Endothelial cell of umbilical vein (primary cell): ENCODE measurements around the gene MPG. TPM values are rescaled to one million over a fixed set of nuclear protein-coding genes. Genes with fewer than 3 reads are reported as not detected.
A peak's percentile ranks its signal among the peaks of the same experiment; 100 is the strongest.

Experiments
- BruUV-seq: library from RNA; stranded (reverse); fragments of 400-500 nt; replicated peaks from 2 replicates; lab custom pipeline; 2021; lab: Mats Ljungman, UMichigan
- CTCF ChIA-PET: fragments of 300-600, 350-600 bp; sonication (Branson Sonifier 250); formaldehyde crosslinking; loops from one replicate; lab custom pipeline; 2021; ENCODE audit warnings: antibody characterized with exemption, inconsistent platforms; lab: Charles Lee
- POLR2A ChIA-PET: fragments of 300-600, 350-600 bp; sonication (Branson Sonifier 250); formaldehyde crosslinking; loops from one replicate; lab custom pipeline; 2021; ENCODE audit warnings: antibody characterized with exemption, inconsistent platforms; lab: Charles Lee
- DNase-seq: peaks from one replicate; pipeline ENCODE4 v3.0.0-alpha.2; 2011; ENCODE audit warnings: low read depth, low spot score
- FAIRE-seq: peaks from 2 replicates; lab custom pipeline; 2011; peaks lifted over from hg19 to GRCh38; lab: Jason Lieb, UNC
- H2AFZ ChIP-seq: 2 replicates; pipeline ENCODE4 v1.6.0; 2012; ENCODE audit warnings: low read depth, low read length, control low read depth, inconsistent platforms
- H3K27ac ChIP-seq: 2 replicates; pipeline ENCODE4 v1.5.1; 2011; ENCODE audit warnings: low read depth, mild to moderate bottlenecking, control low read depth, low read length, moderate library complexity; ENCODE audit not compliant: insufficient read depth
- H3K27me3 ChIP-seq, 2 experiments: 2 replicates each; pipeline versions ENCODE4 v1.6.0 to v1.6.1; 2011; ENCODE audit warnings: low read length in 2 of 2, mixed read lengths in 1 of 2; ENCODE audit not compliant: control insufficient read depth in 2 of 2, insufficient read depth in 2 of 2
- H3K36me3 ChIP-seq, 2 experiments: 2 replicates in 1 of 2; 3 replicates in 1 of 2; pipeline ENCODE4 v1.5.1; 2011; ENCODE audit warnings: low read length in 2 of 2, mild to moderate bottlenecking in 1 of 2, moderate library complexity in 1 of 2; ENCODE audit not compliant: control insufficient read depth in 2 of 2, insufficient read depth in 2 of 2; ENCODE audit errors: extremely low read depth in 1 of 2
- H3K4me1 ChIP-seq: 3 replicates; pipeline ENCODE4 v1.5.1; 2011; ENCODE audit warnings: mild to moderate bottlenecking, low read length; ENCODE audit not compliant: control insufficient read depth, insufficient read depth; ENCODE audit errors: extremely low read depth
- H3K4me2 ChIP-seq: 2 replicates; pipeline ENCODE4 v1.6.1; 2011; ENCODE audit warnings: low read length, control low read depth, mixed read lengths; ENCODE audit not compliant: insufficient read depth
- H3K4me3 ChIP-seq, 3 experiments: fragments of 200-600 bp in 1 of 3; sonication (generic), shearing (Covaris generic) in 1 of 3; replicated peaks in 1 of 3; 2 replicates each; pipeline ENCODE4 v1.5.1; 2011 to 2016; ENCODE audit warnings: control low read depth in 3 of 3, low read length in 3 of 3, mild to moderate bottlenecking in 2 of 3, inconsistent platforms in 1 of 3, low read depth in 1 of 3, moderate library complexity in 1 of 3; ENCODE audit not compliant: insufficient read depth in 1 of 3
- H3K79me2 ChIP-seq: 2 replicates; pipeline ENCODE4 v1.6.0; 2012; ENCODE audit warnings: low read length, inconsistent platforms; ENCODE audit not compliant: control insufficient read depth, insufficient read depth
- H3K9ac ChIP-seq: replicated peaks from 2 replicates; pipeline ENCODE3; 2011; ENCODE audit warnings: low read length, control low read depth; ENCODE audit not compliant: insufficient read depth; ENCODE audit errors: extremely low read depth
- H3K9me1 ChIP-seq: replicated peaks from 3 replicates; pipeline ENCODE4 v1.6.0; 2011; ENCODE audit warnings: mild to moderate bottlenecking, low read length; ENCODE audit not compliant: control insufficient read depth, insufficient read depth; ENCODE audit errors: extremely low read depth
- H3K9me3 ChIP-seq: replicated peaks from 2 replicates; pipeline ENCODE4 v1.5.1; 2012; ENCODE audit warnings: low read length, inconsistent platforms; ENCODE audit not compliant: control insufficient read depth, insufficient read depth
- H4K20me1 ChIP-seq: replicated peaks from 2 replicates; pipeline ENCODE3; 2011; ENCODE audit warnings: mild to moderate bottlenecking, low read length; ENCODE audit not compliant: control insufficient read depth, insufficient read depth; ENCODE audit errors: extremely low read depth
- CTCF ChIP-seq, 2 donors: IDR thresholded peaks; 1 replicate in 1 of 2; 2 replicates in 1 of 2; pipeline ENCODE4 v1.5.1; 2011; ENCODE audit warnings: low read length in 2 of 2, mild to moderate bottlenecking in 2 of 2, moderate library complexity in 2 of 2, control low read depth in 1 of 2, inconsistent platforms in 1 of 2, low read depth in 1 of 2; ENCODE audit not compliant: insufficient read depth in 1 of 2; ENCODE audit errors: extremely low read depth in 1 of 2
- EZH2 ChIP-seq: IDR thresholded peaks from 2 replicates; pipeline ENCODE4 v1.6.1; 2012; ENCODE audit warnings: borderline replicate concordance, low read depth, mild to moderate bottlenecking, moderate library complexity, low read length, inconsistent platforms; ENCODE audit not compliant: severe bottlenecking
- FOS ChIP-seq: IDR thresholded peaks from 2 replicates; pipeline ENCODE4 v1.6.1; 2011; ENCODE audit warnings: mild to moderate bottlenecking, low read length, moderate library complexity, borderline replicate concordance; ENCODE audit not compliant: insufficient read depth
- GATA2 ChIP-seq: IDR thresholded peaks from 2 replicates; pipeline ENCODE4 v1.7.0; 2011; ENCODE audit warnings: low read depth, mild to moderate bottlenecking, moderate library complexity, mixed read lengths, low read length; ENCODE audit not compliant: insufficient read length, insufficient read depth
- JUN ChIP-seq: IDR thresholded peaks from 2 replicates; pipeline ENCODE4 v1.6.1; 2011; ENCODE audit warnings: borderline replicate concordance, low read depth; ENCODE audit not compliant: insufficient read length, insufficient read depth
- MAX ChIP-seq: IDR thresholded peaks from 2 replicates; pipeline ENCODE4 v1.6.1; 2011; ENCODE audit not compliant: insufficient read depth, insufficient read length
- MYC ChIP-seq: IDR thresholded peaks from one replicate; pipeline ENCODE4 v1.6.1; 2011; ENCODE audit warnings: mild to moderate bottlenecking, low read depth, low read length
- POLR2A ChIP-seq: IDR thresholded peaks from 2 replicates; pipeline ENCODE4 v1.6.1; 2012; ENCODE audit warnings: low read depth, mild to moderate bottlenecking, control low read depth, low read length
- POLR2AphosphoS5 ChIP-seq: IDR thresholded peaks from 2 replicates; pipeline ENCODE4 v1.6.1; 2012; ENCODE audit warnings: low read depth, mild to moderate bottlenecking, control low read depth, low read length, moderate library complexity; ENCODE audit not compliant: insufficient read depth
- dilution Hi-C: fragments of 300-500 bp; cut with MboI; formaldehyde crosslinking; loops from one replicate; pipeline ENCODE4 v1.15.0; 2019; ENCODE audit warnings: low sequenced_read_pairs; ENCODE audit not compliant: extremely low pct_ligation_motif_present
- intact Hi-C: fragments of 100-400 bp; cut with micrococcal nuclease; formaldehyde crosslinking; loops from one replicate; pipeline ENCODE4 v1.10.0; 2022
- polyA plus RNA-seq, 4 experiments: library from polyadenylated mRNA; depleted of rRNA in 3 of 4; stranded (reverse) in 3 of 4; unstranded in 1 of 4; fragments of >200 nt; gene quantifications; 2 replicates each; pipeline versions ENCODE4 v1.2.1 to v1.2.3, GENCODE V29; 2011 to 2012; ENCODE audit warnings: missing spikeins in 1 of 4
- total RNA-seq: library from RNA; stranded (reverse); gene quantifications from 2 replicates; pipeline ENCODE4 v1.2.3, GENCODE V29; 2021

The MPG gene
- total and polyA plus RNA-seq, 2 donors (not counting 3 experiments of a cell fraction or from before 2014, with no cell fraction given) = 70.5 to 140 TPM

GRCh38 chr16:102060-102855 is 24.2 kb downstream of the MPG start:
- Histone ChIP-seq H3K4me2 (no peak overlapping the region), H3K27ac (peak overlapping the region; percentile 11), H3K4me3 (no peak overlapping the region), H3K27me3 (no peaks in the 10 kb centered on the region), H3K9ac (no peak overlapping the region), H3K9me1 (no peaks in the 10 kb centered on the region), H4K20me1 (no peaks in the 10 kb centered on the region), H3K79me2 (no peaks in the 10 kb centered on the region), H2AFZ (no peak overlapping the region), H3K36me3 (peaks cover 0 to 9% of the 10 kb centered on the region in 2 experiments), H3K9me3 (no peaks in the 10 kb centered on the region), H3K4me1 (peaks cover 5% of the 10 kb centered on the region)
- dilution Hi-C loops = no loop called here
- POLR2A ChIA-PET = no interaction called here
- FAIRE-seq = no peak
- intact Hi-C loops = no loop called here
- BruUV-seq = no TSS peak
- CTCF ChIA-PET = interaction anchor here (1.4 to 6.0 kb wide), 3 partner anchors 37 to 260 kb away, joined by 5 to 130 read pairs (median 7); partner anchors contain the start of gene HBQ1
- peak; percentile 65 for DNase-seq
- no peak for TF ChIP-seq POLR2A
- TF ChIP-seq MAX = no peak

GRCh38 chr16:104355-104754 is 26.3 kb downstream of the MPG start:
- Histone ChIP-seq H3K27me3 (no peaks in the 10 kb centered on the region), H3K4me3 (no peak overlapping the region), H3K9me1 (no peaks in the 10 kb centered on the region), H3K27ac (no peak overlapping the region), H3K4me2 (no peak overlapping the region), H3K4me1 (peaks cover 5% of the 10 kb centered on the region), H3K36me3 (peaks cover 0 to 2% of the 10 kb centered on the region in 2 experiments), H3K79me2 (no peaks in the 10 kb centered on the region), H4K20me1 (no peaks in the 10 kb centered on the region), H3K9ac (no peak overlapping the region), H3K9me3 (no peaks in the 10 kb centered on the region), H2AFZ (no peak overlapping the region)
- POLR2A ChIA-PET = no interaction called here
- no peak for DNase-seq
- FAIRE-seq = no peak
- TF ChIP-seq POLR2AphosphoS5 (no peak), GATA2 (no peak), EZH2 (no peak), CTCF (IDR thresholded peaks at IDR 0.05; ENCODE audit: extremely low read depth in 1 of 2, insufficient read depth in 1 of 2, low read depth in 1 of 2, low read length in 2 of 2) (no peak), MYC (no peak), FOS (no peak), MAX (no peak), POLR2A (no peak), JUN (no peak)
- CTCF ChIA-PET = interaction anchor here (0.6 to 6.0 kb wide), 6 partner anchors 8 to 266 kb away, joined by 3 to 130 read pairs (median 6); partner anchors contain the start of gene MRPL28
- dilution Hi-C loops = no loop called here
- no TSS peak for BruUV-seq
- intact Hi-C loops = no loop called here
